HepG2 (cell line): ENCODE data around the gene DTYMK. TPM values are rescaled to one million over a fixed set of nuclear protein-coding genes. Genes with fewer than 3 reads are reported as not detected.

Source experiments
- AHDC1 ChIP-seq: sonication (generic); formaldehyde crosslinking; IDR thresholded peaks from 2 replicates; pipeline ENCODE4 v1.5.1; 2020; ENCODE audit warnings: mild to moderate bottlenecking, missing genetic modification reagents, borderline replicate concordance
- ASH2L ChIP-seq: fragments of 300-600, 200-600 bp; sonication (generic); IDR thresholded peaks from 2 replicates; pipeline ENCODE4 v1.7.0; 2017; ENCODE audit warnings: low read depth, mild to moderate bottlenecking, moderate library complexity, mixed read lengths, low read length; ENCODE audit not compliant: insufficient read length
- ATF7-NPFF ChIP-seq: sonication (generic); formaldehyde crosslinking; IDR thresholded peaks from 2 replicates; pipeline ENCODE4 v1.8.1; 2023; ENCODE audit warnings: mild to moderate bottlenecking, low read depth, missing genetic modification reagents, moderate library complexity
- CCAR2 ChIP-seq: fragments of 200-400 bp; formaldehyde crosslinking; optimal IDR thresholded peaks from 2 replicates; pipeline ENCODE3; 2018; ENCODE audit warnings: low read depth, mild to moderate bottlenecking, low read length, moderate library complexity
- GRHL1 ChIP-seq: sonication (generic); formaldehyde crosslinking; conservative IDR thresholded peaks from 2 replicates; pipeline ENCODE4 v1.8.0; 2022; ENCODE audit warnings: missing genetic modification reagents
- HHEX ChIP-seq: IDR thresholded peaks from 2 replicates; pipeline ENCODE4 v1.6.1; 2016; ENCODE audit warnings: control low read depth
- MAFG ChIP-seq: sonication (generic); formaldehyde crosslinking; IDR thresholded peaks from 2 replicates; pipeline ENCODE4 v1.5.1; 2020; ENCODE audit warnings: mild to moderate bottlenecking, missing genetic modification reagents
- MEF2D ChIP-seq: sonication (generic); formaldehyde crosslinking; IDR thresholded peaks from 2 replicates; pipeline ENCODE4 v1.5.1; 2020; ENCODE audit warnings: mild to moderate bottlenecking, missing genetic modification reagents
- NCOA2 ChIP-seq: sonication (generic); formaldehyde crosslinking; IDR thresholded peaks from 2 replicates; pipeline ENCODE4 v1.8.0; 2022; ENCODE audit warnings: inconsistent platforms
- NCOA5 ChIP-seq: sonication (generic); formaldehyde crosslinking; IDR thresholded peaks from 2 replicates; pipeline ENCODE4 v1.4.0; 2020; ENCODE audit warnings: missing genetic modification reagents
- NRL ChIP-seq: sonication (generic); formaldehyde crosslinking; IDR thresholded peaks from 2 replicates; pipeline ENCODE4 v1.5.0; 2020; ENCODE audit warnings: missing genetic modification reagents, mild to moderate bottlenecking, moderate library complexity, borderline replicate concordance
- SMC3 ChIP-seq: IDR thresholded peaks from 2 replicates; pipeline ENCODE4 v1.6.1; 2011; ENCODE audit warnings: low read length, improper control_type of control experiment
- SP2 ChIP-seq: sonication (generic); formaldehyde crosslinking; IDR thresholded peaks from 2 replicates; pipeline ENCODE4 v1.5.1; 2020; ENCODE audit warnings: mild to moderate bottlenecking, missing genetic modification reagents
- SSRP1 ChIP-seq: IDR thresholded peaks from 2 replicates; pipeline ENCODE4 v1.6.1; 2016; ENCODE audit warnings: control low read depth
- THAP11 ChIP-seq: IDR thresholded peaks from 2 replicates; pipeline ENCODE4 v1.6.1; 2016; ENCODE audit warnings: missing biosample characterization, missing genetic modification reagents
- ZBTB21 ChIP-seq: sonication (generic); formaldehyde crosslinking; IDR thresholded peaks from 2 replicates; pipeline ENCODE4 v1.4.0; 2020; ENCODE audit warnings: missing genetic modification reagents
- ZKSCAN1 ChIP-seq: fragments of 150-350 bp; IDR thresholded peaks from 2 replicates; pipeline ENCODE4 v1.6.1; 2014; ENCODE audit warnings: low read length
- ZMAT3 ChIP-seq: sonication (generic); formaldehyde crosslinking; conservative IDR thresholded peaks from 2 replicates; pipeline ENCODE4 v1.7.0; 2021; ENCODE audit warnings: missing genetic modification reagents
- ZNF101 ChIP-seq: sonication (generic); formaldehyde crosslinking; IDR thresholded peaks from 2 replicates; pipeline ENCODE4 v1.4.0; 2020; ENCODE audit warnings: mild to moderate bottlenecking, low read depth, missing genetic modification reagents, borderline replicate concordance
- ZNF7 ChIP-seq: IDR thresholded peaks from 2 replicates; pipeline ENCODE4 v1.6.1; 2016; ENCODE audit warnings: missing biosample characterization, missing genetic modification reagents
- ZNF724P ChIP-seq: sonication (generic); formaldehyde crosslinking; IDR thresholded peaks from 2 replicates; pipeline ENCODE4 v1.8.0; 2022; ENCODE audit warnings: missing genetic modification reagents, borderline replicate concordance
- ZNF772 ChIP-seq: sonication (generic); formaldehyde crosslinking; IDR thresholded peaks from 2 replicates; pipeline ENCODE4 v1.5.0; 2020; ENCODE audit warnings: mild to moderate bottlenecking, missing genetic modification reagents
- ZSCAN21 ChIP-seq: sonication (generic); formaldehyde crosslinking; IDR thresholded peaks from 2 replicates; pipeline ENCODE4 v1.8.0; 2022; ENCODE audit warnings: mild to moderate bottlenecking, missing genetic modification reagents, moderate library complexity, borderline replicate concordance
- polyA plus RNA-seq, 8 experiments: library from polyadenylated mRNA; depleted of rRNA in 3 of 8; stranded (reverse) in 7 of 8; unstranded in 1 of 8; fragments of >200 nt; fragmentation: Illumina TruSeq in 4 of 8; extraction: Trizol in 4 of 8; gene quantifications; 2 replicates each; pipeline versions ENCODE4 v1.2.1 to v1.2.3, GENCODE V29; 2011 to 2016; ENCODE audit warnings: low read depth in 4 of 8, missing spikeins in 1 of 8, mixed read lengths in 1 of 8; ENCODE audit not compliant: insufficient read depth in 1 of 8
- total RNA-seq, 5 experiments: library from RNA; depleted of rRNA; stranded (reverse); fragments of >200 nt; fragmentation: Illumina TruSeq; extraction: Trizol; gene quantifications; 2 replicates each; pipeline ENCODE4 v1.2.3, GENCODE V29; 2016; ENCODE audit warnings: low read depth in 1 of 5
- TF ChIP-seq, protein P1 (sequence below): sonication (generic); formaldehyde crosslinking; IDR thresholded peaks from 2 replicates; pipeline ENCODE4 v1.8.1; 2023; ENCODE audit warnings: missing genetic modification reagents, inconsistent platforms, borderline replicate concordance

DTYMK gene
- total and polyA plus RNA-seq, 2 of the 13 experiments (the other 11 are each of a cell fraction or from before 2014, with no cell fraction given) = 57.5 to 134 TPM

GRCh38 chr2:241724259-241724974 is 37.8 kb upstream of the DTYMK start (continued):
- TF ChIP-seq AHDC1 (CRISPR knock-in tag) (no peak), ZNF101 (CRISPR knock-in tag) (no peak), ZMAT3 (no peak), SP2 (no peak), ZBTB21 (no peak), CCAR2 (no peak), MAFG (no peak), SSRP1 (CRISPR knock-in tag) (no peak), ZNF7 (CRISPR knock-in tag) (no peak), ZSCAN21 (CRISPR knock-in tag) (no peak), ZNF724P (no peak), MEF2D (no peak), ZNF772 (no peak), NRL (peak; percentile 22; the same call in 1 of the 2 replicates), ZKSCAN1 (peak; percentile 80), THAP11 (CRISPR knock-in tag) (no peak), NCOA2 (CRISPR knock-in tag) (no peak), NCOA5 (CRISPR knock-in tag) (no peak), GRHL1 (CRISPR knock-in tag) (no peak), HHEX (CRISPR knock-in tag) (no peak), ATF7-NPFF (CRISPR knock-in tag) (no peak), ASH2L (no peak), SMC3 (peak; percentile 52)
- TF ChIP-seq, protein P1, sequence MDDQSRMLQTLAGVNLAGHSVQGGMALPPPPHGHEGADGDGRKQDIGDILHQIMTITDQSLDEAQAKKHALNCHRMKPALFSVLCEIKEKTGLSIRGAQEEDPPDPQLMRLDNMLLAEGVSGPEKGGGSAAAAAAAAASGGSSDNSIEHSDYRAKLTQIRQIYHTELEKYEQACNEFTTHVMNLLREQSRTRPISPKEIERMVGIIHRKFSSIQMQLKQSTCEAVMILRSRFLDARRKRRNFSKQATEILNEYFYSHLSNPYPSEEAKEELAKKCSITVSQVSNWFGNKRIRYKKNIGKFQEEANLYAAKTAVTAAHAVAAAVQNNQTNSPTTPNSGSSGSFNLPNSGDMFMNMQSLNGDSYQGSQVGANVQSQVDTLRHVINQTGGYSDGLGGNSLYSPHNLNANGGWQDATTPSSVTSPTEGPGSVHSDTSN (CRISPR knock-in tag) = no peak
